GM21360 (cell line): ENCODE measurements around the gene SH3D21.

ENCODE experiments used
- ATAC-seq: cut with Tn5 transposase; IDR thresholded peaks from one replicate; pipeline ENCODE4 v1.9.1; 2021; ENCODE audit warnings: mild to moderate bottlenecking, moderate library complexity; ENCODE audit not compliant: unreplicated experiment

SH3D21 gene

GRCh38 chr1:36328713-36329112, 22.5 kb downstream of the SH3D21 start:
- no peak for ATAC-seq

GRCh38 chr1:36329817-36330216, 23.6 kb downstream of the SH3D21 start:
- ATAC-seq, result no peak

GRCh38 chr1:36330940-36331339, 24.8 kb downstream of the SH3D21 start:
- ATAC-seq, result no peak

- no peak for ATAC-seq
Measured at GRCh38 chr1:36337830-36338229, 31.7 kb downstream of the SH3D21 start.

GRCh38 chr1:36339215-36339614, 33.0 kb downstream of the SH3D21 start:
- ATAC-seq, result no peak

- ATAC-seq, result no peak
Measured at GRCh38 chr1:36339615-36340014, 33.4 kb downstream of the SH3D21 start.

GRCh38 chr1:36341626-36342320, 35.6 kb downstream of the SH3D21 start:
- no peak for ATAC-seq

GRCh38 chr1:36342426-36343185, 36.4 kb downstream of the SH3D21 start:
- ATAC-seq, result no peak

GRCh38 chr1:36343651-36344394, 37.7 kb downstream of the SH3D21 start:
- no peak for ATAC-seq

GRCh38 chr1:36344395-36344680, 38.2 kb downstream of the SH3D21 start:
- no peak for ATAC-seq

- ATAC-seq, result no peak
Measured at GRCh38 chr1:36345353-36345752, 39.2 kb downstream of the SH3D21 start.

- ATAC-seq, result no peak
Measured at GRCh38 chr1:36346741-36347370, 40.7 kb downstream of the SH3D21 start.

GRCh38 chr1:36349241-36349671, 43.1 kb downstream of the SH3D21 start:
- peak; percentile 52 for ATAC-seq

GRCh38 chr1:36349839-36350238, 43.7 kb downstream of the SH3D21 start:
- no peak for ATAC-seq

GRCh38 chr1:36350659-36351226, 44.6 kb downstream of the SH3D21 start:
- ATAC-seq, result no peak

GRCh38 chr1:36351227-36351977, 45.2 kb downstream of the SH3D21 start:
- no peak for ATAC-seq

- no peak for ATAC-seq
Measured at GRCh38 chr1:36352125-36352909, 46.1 kb downstream of the SH3D21 start.

- ATAC-seq, result no peak
Measured at GRCh38 chr1:36352910-36353878, 47.0 kb downstream of the SH3D21 start.
